ENCODE measurements around the gene SHROOM4.

SHROOM4 gene

GRCh38 chrX:50756276-50756675 is 57.7 kb downstream of the SHROOM4 start:
- no peak overlapping the region for H3K4me3 ChIP-seq (ENCODE audit: low read depth, low read length)
- no peak for DNase-seq (ENCODE audit: low read depth, low spot score)
- in situ Hi-C loops (cut with HindIII; ENCODE audit: low sequenced_read_pairs), result no loop called here
- TF ChIP-seq, protein P1, sequence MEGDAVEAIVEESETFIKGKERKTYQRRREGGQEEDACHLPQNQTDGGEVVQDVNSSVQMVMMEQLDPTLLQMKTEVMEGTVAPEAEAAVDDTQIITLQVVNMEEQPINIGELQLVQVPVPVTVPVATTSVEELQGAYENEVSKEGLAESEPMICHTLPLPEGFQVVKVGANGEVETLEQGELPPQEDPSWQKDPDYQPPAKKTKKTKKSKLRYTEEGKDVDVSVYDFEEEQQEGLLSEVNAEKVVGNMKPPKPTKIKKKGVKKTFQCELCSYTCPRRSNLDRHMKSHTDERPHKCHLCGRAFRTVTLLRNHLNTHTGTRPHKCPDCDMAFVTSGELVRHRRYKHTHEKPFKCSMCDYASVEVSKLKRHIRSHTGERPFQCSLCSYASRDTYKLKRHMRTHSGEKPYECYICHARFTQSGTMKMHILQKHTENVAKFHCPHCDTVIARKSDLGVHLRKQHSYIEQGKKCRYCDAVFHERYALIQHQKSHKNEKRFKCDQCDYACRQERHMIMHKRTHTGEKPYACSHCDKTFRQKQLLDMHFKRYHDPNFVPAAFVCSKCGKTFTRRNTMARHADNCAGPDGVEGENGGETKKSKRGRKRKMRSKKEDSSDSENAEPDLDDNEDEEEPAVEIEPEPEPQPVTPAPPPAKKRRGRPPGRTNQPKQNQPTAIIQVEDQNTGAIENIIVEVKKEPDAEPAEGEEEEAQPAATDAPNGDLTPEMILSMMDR (IDR thresholded peaks at IDR 0.05; ENCODE audit: low read depth, low read length), result no peak

- in situ Hi-C loops (cut with HindIII; ENCODE audit: low sequenced_read_pairs), result no loop called here
- TF ChIP-seq, protein P1 (IDR thresholded peaks at IDR 0.05; ENCODE audit: low read depth, low read length), result no peak
- DNase-seq (ENCODE audit: low read depth, low spot score), result no peak
- no peak overlapping the region for H3K4me3 ChIP-seq (ENCODE audit: low read depth, low read length)
Measured at GRCh38 chrX:50751091-50751490, 62.9 kb downstream of the SHROOM4 start.

DNA sequence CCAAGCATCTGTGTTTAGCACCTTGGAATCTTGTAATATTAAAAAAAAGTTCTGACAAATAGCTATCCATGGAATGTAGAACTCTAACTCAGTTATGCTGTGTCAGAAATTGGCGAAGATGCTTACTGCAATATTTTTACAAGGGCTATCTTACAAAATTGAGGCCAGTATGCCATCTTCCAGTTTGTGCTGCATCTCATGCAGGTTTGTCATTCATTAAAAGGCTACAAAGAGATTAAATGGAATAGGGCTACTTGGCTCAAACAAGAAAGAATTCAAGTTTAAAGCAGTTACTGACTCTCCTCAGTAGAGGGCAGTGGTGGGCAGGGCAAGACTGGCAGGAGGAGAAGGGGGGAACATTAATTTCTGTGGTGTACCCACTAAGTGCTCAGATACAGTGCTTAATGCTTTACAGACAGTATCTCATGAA is 66.5 kb downstream of the SHROOM4 start:
- in situ Hi-C loops (cut with HindIII; ENCODE audit: low sequenced_read_pairs), result no loop called here
- DNase-seq (ENCODE audit: low read depth, low spot score), result peak; percentile 17
- TF ChIP-seq, protein P1 (IDR thresholded peaks at IDR 0.05; ENCODE audit: low read depth, low read length), result peak; percentile 65
- H3K4me3 ChIP-seq (ENCODE audit: low read depth, low read length), result no peak overlapping the region

DNA sequence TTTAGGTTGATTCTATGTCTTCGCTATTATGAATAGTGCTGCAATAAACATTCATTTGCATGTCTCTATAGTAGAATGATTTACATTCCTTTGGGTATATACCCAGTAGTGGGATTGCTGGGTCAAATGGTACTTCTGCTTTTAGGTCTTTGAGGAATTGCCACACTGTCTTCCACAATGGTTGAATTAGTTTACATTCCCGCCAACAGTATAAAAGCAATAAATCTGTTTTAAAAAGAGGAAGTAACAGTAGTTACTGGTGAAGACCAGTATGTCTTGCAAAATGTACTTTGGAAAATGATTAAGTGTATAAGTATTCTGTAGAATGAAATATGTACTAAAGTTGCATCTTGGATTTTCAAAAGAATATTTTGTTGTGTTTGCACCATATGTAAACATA is 77.3 kb downstream of the SHROOM4 start:
- DNase-seq (ENCODE audit: low read depth, low spot score), result no peak
- in situ Hi-C loops (cut with HindIII; ENCODE audit: low sequenced_read_pairs), result no loop called here
- TF ChIP-seq, protein P1 (IDR thresholded peaks at IDR 0.05; ENCODE audit: low read depth, low read length), result no peak
- H3K4me3 ChIP-seq (ENCODE audit: low read depth, low read length), result no peak overlapping the region

- TF ChIP-seq, protein P1 (IDR thresholded peaks at IDR 0.05; ENCODE audit: low read depth, low read length), result no peak
- in situ Hi-C loops (cut with HindIII; ENCODE audit: low sequenced_read_pairs), result no loop called here
- no peak overlapping the region for H3K4me3 ChIP-seq (ENCODE audit: low read depth, low read length)
- DNase-seq (ENCODE audit: low read depth, low spot score), result no peak
Measured at GRCh38 chrX:50726296-50726695, 87.7 kb downstream of the SHROOM4 start.

- TF ChIP-seq, protein P1 (IDR thresholded peaks at IDR 0.05; ENCODE audit: low read depth, low read length), result no peak
- DNase-seq (ENCODE audit: low read depth, low spot score), result no peak
- H3K4me3 ChIP-seq (ENCODE audit: low read depth, low read length), result no peak overlapping the region
- in situ Hi-C loops (cut with HindIII; ENCODE audit: low sequenced_read_pairs), result no loop called here
Measured at GRCh38 chrX:50725310-50725709, 88.7 kb downstream of the SHROOM4 start.

- in situ Hi-C loops (cut with HindIII; ENCODE audit: low sequenced_read_pairs), result no loop called here
- no peak overlapping the region for H3K4me3 ChIP-seq (ENCODE audit: low read depth, low read length)
- TF ChIP-seq, protein P1 (IDR thresholded peaks at IDR 0.05; ENCODE audit: low read depth, low read length), result no peak
- DNase-seq (ENCODE audit: low read depth, low spot score), result peak; percentile 26
Measured at GRCh38 chrX:50723006-50723405, 91.0 kb downstream of the SHROOM4 start.
